Raji (cell line): ENCODE results near the gene RBM4B.

Experiments used
- POLR2A ChIP-seq: IDR thresholded peaks from 2 replicates; pipeline ENCODE4 v1.6.1; 2011; ENCODE audit warnings: low read depth, low read length, control low read depth; ENCODE audit not compliant: insufficient read depth

RBM4B gene

GRCh38 chr11:66677599-66678375 lies at the start of gene RBM4B:
TSS of gene RBM4B (minus strand) at chr11:66677887. CDS start at chr11:66677079, 808 bp downstream.
- peak; percentile 87 for TF ChIP-seq POLR2A

GRCh38 chr11:66725647-66726046 lies 48.0 kb upstream of the RBM4B start:
- no peak for TF ChIP-seq POLR2A

- no peak for TF ChIP-seq POLR2A
Observed at GRCh38 chr11:66725114-66725513, 47.4 kb upstream of the RBM4B start.

- TF ChIP-seq POLR2A, result no peak
Observed at GRCh38 chr11:66723693-66724092, 46.0 kb upstream of the RBM4B start.

- TF ChIP-seq POLR2A, result no peak
Observed at GRCh38 chr11:66722745-66723651, 45.3 kb upstream of the RBM4B start.

GRCh38 chr11:66721939-66722338 lies 44.3 kb upstream of the RBM4B start:
- no peak for TF ChIP-seq POLR2A

- no peak for TF ChIP-seq POLR2A
Observed at GRCh38 chr11:66720899-66721470, 43.3 kb upstream of the RBM4B start.

GRCh38 chr11:66720223-66720898 lies 42.7 kb upstream of the RBM4B start:
- TF ChIP-seq POLR2A, result no peak

- no peak for TF ChIP-seq POLR2A
Observed at GRCh38 chr11:66719111-66719872, 41.6 kb upstream of the RBM4B start.

GRCh38 chr11:66718320-66718971 lies 40.8 kb upstream of the RBM4B start:
- TF ChIP-seq POLR2A, result no peak

- no peak for TF ChIP-seq POLR2A
Observed at GRCh38 chr11:66717925-66718319, 40.2 kb upstream of the RBM4B start.

- no peak for TF ChIP-seq POLR2A
Observed at GRCh38 chr11:66716996-66717395, 39.3 kb upstream of the RBM4B start.

- no peak for TF ChIP-seq POLR2A
Observed at GRCh38 chr11:66715346-66716085, 37.8 kb upstream of the RBM4B start.
